Immature natural killer cell (primary cell): ENCODE measurements around the gene NODAL. TPM values are rescaled to one million over a fixed set of nuclear protein-coding genes. Genes with fewer than 3 reads are reported as not detected.
A peak's percentile ranks its signal among the peaks of the same experiment; 100 is the strongest.
"Not testable (repeated sequence)": the region's sequence is repeated elsewhere in the genome, so short reads cannot be mapped to it uniquely, and the experiment has no call there.

ENCODE experiments used
- DNase-seq, 3 donors: peaks; one replicate each; pipeline ENCODE4 v3.0.0; 2022; ENCODE audit warnings: mixed read lengths in 1 of 3
- H3K27ac Mint-ChIP-seq, 6 donors: one replicate each; pipeline ENCODE4 v1.8.0; 2020; ENCODE audit warnings: mixed read lengths in 6 of 6, mild to moderate bottlenecking in 5 of 6, inconsistent platforms in 4 of 6, moderate library complexity in 3 of 6
- H3K27me3 Mint-ChIP-seq, 3 donors: one replicate each; pipeline ENCODE4 v1.8.0; 2020 to 2021; ENCODE audit warnings: low read depth in 3 of 3, mild to moderate bottlenecking in 3 of 3, mixed read lengths in 3 of 3, moderate library complexity in 3 of 3, inconsistent platforms in 1 of 3
- H3K36me3 Mint-ChIP-seq, 3 donors: one replicate each; pipeline ENCODE4 v1.8.0; 2020; ENCODE audit warnings: mixed read lengths in 3 of 3, inconsistent platforms in 2 of 3, mild to moderate bottlenecking in 2 of 3
- H3K4me1 Mint-ChIP-seq, 2 donors: one replicate each; pipeline ENCODE4 v1.8.0; 2020; ENCODE audit warnings: inconsistent platforms in 2 of 2, mild to moderate bottlenecking in 2 of 2, mixed read lengths in 2 of 2, moderate library complexity in 1 of 2
- H3K4me3 Mint-ChIP-seq, 5 donors: one replicate each; pipeline ENCODE4 v1.8.0; 2020; ENCODE audit warnings: mild to moderate bottlenecking in 5 of 5, mixed read lengths in 5 of 5, inconsistent platforms in 3 of 5, moderate library complexity in 3 of 5
- H3K9me3 Mint-ChIP-seq, 6 donors: one replicate each; pipeline ENCODE4 v1.8.0; 2020; ENCODE audit warnings: mild to moderate bottlenecking in 6 of 6, mixed read lengths in 6 of 6, inconsistent platforms in 4 of 6, moderate library complexity in 3 of 6
- polyA plus RNA-seq, 3 donors: library from polyadenylated mRNA; unstranded; fragments of 300-500 nt; fragmentation: Illumina TruSeq; gene quantifications; one replicate each; pipeline ENCODE4 v1.2.3, GENCODE V29; 2021

The NODAL gene
- not detected for polyA plus RNA-seq

DNA sequence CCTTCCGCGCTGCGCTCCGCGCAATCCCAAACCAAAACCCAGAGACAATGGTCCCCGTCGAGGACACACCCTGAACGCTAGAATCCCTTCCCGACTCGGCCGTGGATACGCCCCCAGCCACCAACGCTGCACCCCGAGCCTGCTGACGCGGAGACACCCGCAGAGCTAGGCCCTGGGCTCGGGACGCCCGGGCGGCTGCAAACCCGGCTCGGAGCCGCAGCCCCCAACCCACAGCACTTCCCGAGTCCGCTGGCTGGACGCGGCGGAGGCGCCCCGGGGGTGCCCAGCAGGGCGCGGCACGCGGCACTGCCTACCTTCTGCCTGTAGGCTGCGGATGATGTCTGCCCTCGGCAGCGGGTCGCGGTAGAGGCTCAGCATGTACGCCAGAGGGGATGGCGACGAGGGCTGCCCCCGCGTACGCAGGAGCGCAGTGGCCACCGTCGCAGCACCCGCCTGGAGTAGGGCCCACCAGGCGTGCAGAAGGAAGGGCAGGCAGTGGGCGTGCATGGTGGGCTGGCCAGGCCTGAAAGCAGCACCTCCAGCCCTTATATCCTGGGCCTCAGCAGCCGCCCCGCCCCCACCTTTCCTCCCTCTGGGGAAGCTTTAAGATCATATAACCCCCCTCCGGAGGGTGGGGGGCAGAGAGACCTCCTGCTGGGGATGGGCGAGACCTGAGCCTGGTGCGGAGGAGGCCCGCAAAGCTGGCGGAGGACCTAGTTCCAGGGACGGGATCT is at the start of gene NODAL:
TSS of gene NODAL (minus strand) at position 521 of the 734 bp plus-strand sequence. CDS start at position 507, 14 bp downstream.
- no peaks in the 10 kb centered on the region for H3K9me3 Mint-ChIP-seq
- H3K27me3 Mint-ChIP-seq, result peaks cover 11 to 16% (median 12%) of the 10 kb centered on the region in 3 donors
- peak within 1 kb of the TSS; percentile 40 to 73 (median 70) for H3K4me3 Mint-ChIP-seq
- H3K27ac Mint-ChIP-seq, result no peak within 1 kb of the TSS
- H3K36me3 Mint-ChIP-seq, result peaks cover 0 to 14% (median 0%) of the 10 kb centered on the region in 3 donors
- no peak for DNase-seq
- peaks cover 9 to 13% of the 10 kb centered on the region in 2 donors for H3K4me1 Mint-ChIP-seq

DNA sequence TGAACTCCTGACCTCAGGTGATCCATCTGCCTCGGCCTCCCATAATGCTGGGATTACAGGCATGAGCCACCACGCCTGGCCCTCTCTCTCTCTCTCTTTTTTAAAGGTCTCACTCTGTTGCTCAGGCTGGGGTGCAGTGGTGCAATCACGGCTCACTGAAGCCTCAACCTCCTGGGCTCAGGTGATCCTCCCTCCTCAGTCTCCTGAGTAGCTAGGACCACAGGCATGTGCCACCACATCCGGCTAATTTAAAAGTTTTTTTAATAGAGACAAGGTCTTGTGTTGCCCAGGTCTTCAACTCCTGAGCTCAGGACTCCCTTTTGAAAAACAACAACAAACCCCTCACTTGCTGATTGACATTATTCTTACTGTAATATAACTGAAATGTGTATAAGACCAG is 48.7 kb upstream of the NODAL start:
- no peaks in the 10 kb centered on the region for H3K36me3 Mint-ChIP-seq
- no peak for DNase-seq
- H3K27me3 Mint-ChIP-seq, result peaks cover 0 to 3% (median 1%) of the 10 kb centered on the region in 3 donors
- H3K9me3 Mint-ChIP-seq, result no peaks in the 10 kb centered on the region
- no peak overlapping the region for H3K27ac Mint-ChIP-seq
- H3K4me1 Mint-ChIP-seq, result peaks cover 23% of the 10 kb centered on the region in 2 donors
- H3K4me3 Mint-ChIP-seq, result no peak overlapping the region

DNA sequence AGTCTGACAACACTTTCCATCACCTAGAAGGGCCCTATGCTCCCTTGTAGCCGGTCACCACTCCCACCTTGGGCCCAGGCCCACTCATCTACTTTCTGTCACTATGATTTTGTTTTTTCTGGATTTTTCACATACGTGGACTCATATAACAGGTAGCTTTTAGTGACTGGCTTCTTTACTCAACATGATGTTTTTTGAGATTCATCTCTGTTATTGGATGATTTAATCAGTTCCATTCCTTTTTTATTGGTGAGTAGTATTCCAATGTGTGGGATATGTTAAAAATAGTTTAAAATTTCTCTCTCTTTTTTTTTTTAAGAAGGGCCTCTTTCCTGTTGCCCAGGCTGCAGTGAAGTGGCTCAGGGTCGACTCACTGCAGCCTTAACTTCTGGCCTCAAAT is 46.3 kb upstream of the NODAL start:
- Mint-ChIP-seq H3K27ac (no peak overlapping the region), H3K27me3 (peaks cover 0 to 3% (median 3%) of the 10 kb centered on the region in 3 donors), H3K9me3 (no peaks in the 10 kb centered on the region), H3K36me3 (no peaks in the 10 kb centered on the region), H3K4me3 (no peak overlapping the region), H3K4me1 (no peaks in the 10 kb centered on the region)
- DNase-seq, result no peak

DNA sequence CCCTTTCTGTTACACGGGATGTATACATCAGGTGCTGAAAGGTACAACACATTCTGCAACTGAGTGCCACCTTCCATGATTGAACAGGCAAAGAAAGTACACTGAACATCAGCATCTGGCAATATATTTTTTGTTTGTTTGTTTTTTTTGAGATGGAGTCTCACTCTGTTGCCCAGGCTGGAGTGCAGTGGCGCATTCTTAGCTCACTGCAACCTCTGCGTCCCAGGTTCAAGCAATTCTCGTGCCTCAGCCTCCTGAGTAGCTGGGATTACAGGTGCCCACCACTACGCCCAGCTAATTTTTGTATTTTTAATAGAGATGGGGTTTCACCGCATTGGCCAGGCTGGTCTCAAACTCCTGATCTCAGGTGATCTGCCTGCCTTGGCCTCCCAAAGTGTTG is 42.4 kb upstream of the NODAL start:
- not testable (repeated sequence) for H3K9me3 Mint-ChIP-seq, H3K4me3 Mint-ChIP-seq, H3K27ac Mint-ChIP-seq, H3K36me3 Mint-ChIP-seq, DNase-seq
- peaks cover 0 to 12% (median 4%) of the 10 kb centered on the region in 3 donors for H3K27me3 Mint-ChIP-seq
- peaks cover 20 to 21% of the 10 kb centered on the region in 2 donors for H3K4me1 Mint-ChIP-seq

DNA sequence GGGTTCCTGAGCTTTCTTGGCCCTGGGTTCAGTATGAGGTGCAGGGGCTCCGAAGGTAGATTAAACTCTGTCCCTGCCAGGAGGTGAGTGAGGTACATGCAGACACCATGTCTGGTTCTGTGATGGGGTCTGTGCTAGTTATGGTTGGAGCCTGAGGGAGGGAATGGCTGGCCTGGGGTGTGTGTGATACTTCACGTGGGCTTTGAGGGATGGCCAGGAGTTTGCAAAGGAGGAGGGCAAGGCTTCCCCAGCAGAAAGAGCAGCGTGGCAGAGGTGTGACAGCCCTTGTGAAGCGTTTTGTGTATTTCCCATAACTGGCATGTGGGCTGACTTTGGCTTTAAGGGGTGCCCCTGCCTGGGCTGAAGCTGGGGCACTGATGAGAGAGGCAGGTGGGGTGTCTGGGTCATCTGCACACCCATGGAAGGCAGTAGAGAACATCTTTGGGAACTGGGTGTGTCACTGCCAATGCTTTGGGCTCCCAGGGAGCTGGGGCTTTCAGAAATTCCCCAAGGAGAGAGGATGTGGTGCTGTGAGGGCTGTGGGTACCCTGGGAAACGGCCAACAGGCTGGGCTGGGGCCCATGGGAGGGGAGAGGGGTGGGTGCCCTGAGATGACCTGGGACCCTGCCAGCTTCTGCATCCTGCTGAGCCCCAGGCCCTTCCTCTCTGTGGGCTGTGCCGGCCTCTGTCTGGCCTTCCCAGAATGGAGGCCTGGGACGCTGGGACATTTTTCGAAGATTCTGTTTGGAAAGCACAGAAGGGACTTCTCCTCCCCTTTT is 41.7 kb upstream of the NODAL start:
- Mint-ChIP-seq H3K36me3 (no peaks in the 10 kb centered on the region), H3K9me3 (no peaks in the 10 kb centered on the region), H3K27ac (no peak overlapping the region), H3K27me3 (peaks cover 0 to 12% (median 2%) of the 10 kb centered on the region in 3 donors), H3K4me3 (no peak overlapping the region), H3K4me1 (peaks cover 20 to 21% of the 10 kb centered on the region in 2 donors)
- DNase-seq, result no peak

DNA sequence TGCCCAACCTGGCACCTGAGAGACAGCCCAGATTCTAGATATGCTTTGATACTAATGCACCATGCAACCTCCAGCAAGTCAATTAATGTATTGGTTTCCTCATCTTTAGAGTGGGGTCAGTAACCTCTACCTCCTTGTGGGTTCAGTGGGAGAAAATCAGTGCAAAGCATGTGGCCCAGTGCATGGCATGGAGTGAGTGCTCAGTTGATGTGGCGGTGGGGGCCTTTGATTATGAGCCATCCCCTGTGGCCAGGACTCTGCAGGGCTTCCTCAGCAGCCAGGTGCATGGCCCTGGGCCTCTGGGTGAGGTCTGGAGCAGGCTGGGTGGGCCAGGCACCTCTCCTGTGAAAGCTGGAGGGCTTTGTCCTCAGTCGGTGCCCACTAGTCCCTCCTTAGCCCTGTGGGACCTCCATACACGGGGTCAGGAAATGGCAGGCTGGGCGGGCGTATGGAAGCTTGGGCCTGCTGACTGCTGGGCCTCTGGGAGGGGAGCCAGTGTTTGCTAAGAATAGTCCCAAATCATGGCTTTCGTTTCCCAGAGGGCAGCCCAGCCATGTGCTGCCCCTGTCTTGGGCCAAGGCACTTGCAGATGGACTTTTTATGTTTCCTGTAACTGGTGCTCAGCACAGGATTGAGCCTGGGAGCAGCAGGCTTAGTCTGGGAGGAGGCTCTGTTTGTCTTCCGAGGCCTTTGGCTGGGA is 40.5 kb upstream of the NODAL start:
- peaks cover 28 to 30% of the 10 kb centered on the region in 2 donors for H3K4me1 Mint-ChIP-seq
- no peak overlapping the region for H3K27ac Mint-ChIP-seq
- no peaks in the 10 kb centered on the region for H3K36me3 Mint-ChIP-seq
- no peak for DNase-seq
- peaks cover 2 to 12% (median 4%) of the 10 kb centered on the region in 3 donors for H3K27me3 Mint-ChIP-seq
- no peak overlapping the region for H3K4me3 Mint-ChIP-seq
- no peaks in the 10 kb centered on the region for H3K9me3 Mint-ChIP-seq

DNA sequence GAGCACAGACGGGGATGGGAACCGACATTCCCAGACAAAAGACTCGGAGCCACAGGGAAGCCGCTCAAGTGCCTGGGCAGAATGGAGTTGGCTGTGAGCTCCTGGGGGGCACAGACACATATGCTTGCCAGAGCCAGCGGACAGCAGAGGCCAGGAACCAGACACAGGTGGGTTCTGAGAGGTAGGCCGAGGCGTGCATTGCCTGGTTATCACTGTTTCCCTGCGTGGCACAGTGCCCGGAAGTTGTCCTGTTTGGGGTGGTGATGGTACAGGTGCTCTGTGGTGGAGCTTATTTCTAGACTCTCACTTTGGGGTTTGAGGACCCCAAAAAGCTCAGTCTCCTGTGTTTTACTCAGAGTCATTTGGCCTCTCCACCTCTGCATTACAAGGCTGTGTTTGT is 39.6 kb upstream of the NODAL start:
- Mint-ChIP-seq H3K9me3 (no peaks in the 10 kb centered on the region), H3K4me3 (no peak overlapping the region), H3K27me3 (peaks cover 2 to 12% (median 4%) of the 10 kb centered on the region in 3 donors), H3K36me3 (no peaks in the 10 kb centered on the region), H3K27ac (peak overlapping the region in 1 of 6 donors; percentile 48), H3K4me1 (peaks cover 29 to 35% of the 10 kb centered on the region in 2 donors)
- no peak for DNase-seq

DNA sequence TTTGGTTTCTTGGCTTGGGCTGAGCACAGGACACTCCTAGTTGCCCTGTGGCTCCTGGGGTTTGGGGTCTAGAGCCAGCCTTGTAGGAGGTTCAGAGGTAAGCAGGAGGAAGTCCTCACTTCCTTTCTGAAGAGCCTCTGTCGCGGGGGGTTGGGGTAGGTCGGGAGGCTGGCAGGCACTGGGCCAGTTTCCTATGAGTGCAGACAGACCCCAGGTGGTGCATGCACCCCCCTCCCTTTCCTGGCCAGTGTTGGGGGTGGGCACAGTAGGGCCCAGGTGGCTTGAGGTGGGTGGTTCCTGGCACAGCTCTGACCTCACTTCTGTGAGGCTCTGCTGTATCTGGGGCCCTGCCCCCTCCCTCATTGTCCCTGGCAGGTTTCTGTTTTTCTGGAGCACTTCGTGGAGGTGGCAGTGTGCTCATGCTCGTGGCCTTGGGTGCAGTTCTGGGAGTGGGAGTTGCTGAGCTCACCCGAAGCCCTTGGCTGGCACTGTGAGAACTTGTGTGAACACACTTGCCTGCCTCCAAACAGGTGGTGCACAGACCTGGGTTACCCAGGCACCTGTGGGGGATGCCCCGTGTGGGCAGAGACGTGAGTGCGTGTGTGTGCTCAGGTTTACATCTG is 38.9 kb upstream of the NODAL start:
- peaks cover 29 to 35% of the 10 kb centered on the region in 2 donors for H3K4me1 Mint-ChIP-seq
- H3K27me3 Mint-ChIP-seq, result peaks cover 2 to 12% (median 4%) of the 10 kb centered on the region in 3 donors

DNA sequence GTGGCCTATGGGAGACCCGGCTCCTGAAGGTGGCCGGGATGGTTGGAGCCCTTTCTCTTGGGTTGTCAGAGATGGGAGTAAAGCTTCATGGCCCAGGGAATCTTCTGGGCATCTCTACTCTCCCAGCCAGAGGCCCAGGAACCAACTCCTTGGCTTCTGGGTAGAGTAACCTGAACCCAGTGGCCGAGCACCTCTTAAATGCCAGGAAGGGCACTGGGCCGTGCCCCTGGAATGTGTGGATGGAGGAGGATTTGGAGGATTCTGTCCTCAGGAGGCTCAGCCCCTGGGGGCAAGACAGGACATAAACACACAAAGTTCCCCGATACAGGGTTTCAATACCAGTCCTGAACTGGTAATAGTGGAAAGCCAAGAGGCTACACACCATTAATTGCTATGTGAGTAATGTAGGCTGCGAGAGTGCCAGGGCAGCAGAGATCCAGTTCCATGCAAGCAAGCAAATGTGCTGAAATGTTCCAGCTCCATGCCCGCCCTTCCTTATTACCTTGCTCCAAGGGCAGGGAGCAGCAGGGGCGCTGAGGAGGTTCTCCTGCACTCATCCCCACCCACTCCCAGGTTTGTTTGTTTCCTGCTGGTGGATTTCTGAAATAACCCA is 38.3 kb upstream of the NODAL start:
- DNase-seq, result no peak
- peaks cover 2 to 12% (median 4%) of the 10 kb centered on the region in 3 donors for H3K27me3 Mint-ChIP-seq
- peak overlapping the region in 1 of 6 donors; percentile 22 for H3K27ac Mint-ChIP-seq
- no peaks in the 10 kb centered on the region for H3K9me3 Mint-ChIP-seq
- H3K4me3 Mint-ChIP-seq, result peak overlapping the region; percentile 69 to 76 (median 72)
- H3K36me3 Mint-ChIP-seq, result no peaks in the 10 kb centered on the region
- H3K4me1 Mint-ChIP-seq, result peaks cover 29 to 35% of the 10 kb centered on the region in 2 donors

More for the DNA sequence above, 38.9 kb upstream of the NODAL start:
- Mint-ChIP-seq H3K36me3 (no peaks in the 10 kb centered on the region), H3K27ac (peak overlapping the region in 1 of 6 donors; percentile 22), H3K9me3 (no peaks in the 10 kb centered on the region), H3K4me3 (peak overlapping the region; percentile 69 to 76 (median 72))
- DNase-seq, result no peak

DNA sequence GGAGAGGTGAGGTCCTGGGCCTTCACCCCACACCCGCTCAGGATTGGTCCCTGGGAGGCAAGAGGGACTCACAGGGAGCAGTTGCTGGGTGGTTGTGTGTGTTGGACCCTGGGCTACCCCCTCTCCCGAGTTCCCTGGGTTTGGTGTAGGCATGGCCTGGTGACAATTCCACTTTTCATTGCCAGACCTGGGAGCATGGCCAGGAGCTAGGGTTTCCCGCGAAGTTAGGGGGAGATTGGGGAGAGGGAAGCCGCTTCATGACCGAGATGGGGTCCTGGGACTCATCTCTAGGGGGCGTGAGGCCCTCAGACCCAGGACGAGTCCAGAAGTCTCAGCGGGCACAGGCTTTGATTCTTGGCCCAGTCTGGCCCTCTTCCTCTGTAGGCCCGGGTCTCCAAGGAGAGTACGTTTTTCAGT is 37.7 kb upstream of the NODAL start:
- Mint-ChIP-seq H3K4me1 (peaks cover 29 to 35% of the 10 kb centered on the region in 2 donors), H3K9me3 (no peaks in the 10 kb centered on the region), H3K27me3 (peaks cover 2 to 9% (median 4%) of the 10 kb centered on the region in 3 donors), H3K36me3 (no peaks in the 10 kb centered on the region), H3K4me3 (peak overlapping the region; percentile 46 to 72 (median 70)), H3K27ac (no peak overlapping the region)
- no peak for DNase-seq

DNA sequence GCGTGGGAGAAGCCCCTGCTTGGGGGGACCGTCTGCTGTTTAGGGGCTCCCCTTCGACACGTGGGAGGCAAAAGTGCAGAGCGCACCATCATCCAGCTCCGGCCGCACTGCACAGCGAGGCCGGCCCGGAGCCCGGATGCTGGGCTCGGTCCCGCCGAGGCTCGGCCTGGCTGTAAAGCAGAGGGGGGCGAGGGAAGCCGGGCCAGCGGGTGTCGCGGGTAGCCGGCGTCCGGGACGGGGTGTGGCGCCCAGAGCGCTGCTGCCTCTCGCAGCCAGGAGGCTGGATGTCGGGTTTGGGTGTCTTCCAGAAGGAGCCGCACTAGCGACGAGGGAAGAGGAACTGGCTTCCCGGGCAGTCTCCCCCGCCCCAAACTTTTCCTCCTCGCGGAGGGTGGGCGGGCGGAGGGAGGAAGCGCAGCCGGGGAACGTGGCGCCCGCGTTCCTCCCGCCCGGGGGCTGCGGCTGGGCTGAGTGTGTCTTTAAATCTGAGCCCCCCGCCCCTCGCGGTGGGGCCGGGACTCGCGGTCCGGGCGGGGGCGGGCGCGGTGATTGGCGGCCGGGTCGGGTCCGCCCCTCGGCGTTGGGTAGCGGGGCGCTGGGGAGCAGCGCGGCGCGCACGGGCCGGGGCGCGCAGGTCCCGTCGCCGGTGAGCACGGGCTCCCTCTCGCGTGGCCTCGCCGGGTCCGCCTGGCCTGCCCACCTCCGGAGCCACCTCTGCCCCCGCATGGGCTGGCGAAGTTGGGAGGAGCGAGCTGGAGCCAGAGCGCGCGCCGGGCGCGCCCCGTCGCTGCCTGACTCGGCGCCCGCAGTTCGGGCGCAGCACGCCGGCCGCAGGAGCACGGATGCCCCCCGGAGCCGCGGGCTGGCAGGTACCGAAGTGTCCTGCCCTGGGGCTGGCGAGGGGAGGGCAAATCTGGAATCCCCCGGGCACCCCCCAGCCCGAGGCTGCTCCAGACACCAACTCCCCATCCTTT is 37.0 kb upstream of the NODAL start, which contains the start of gene PALD1:
TSS of gene PALD1 (plus strand) at position 577 of the 974 bp plus-strand sequence. CDS start 47,185 bp downstream, outside the sequence.
- H3K4me1 Mint-ChIP-seq, result peaks cover 29 to 35% of the 10 kb centered on the region in 2 donors
- peak in 2 of 3 donors; percentile 21 to 23 for DNase-seq
- peak within 1 kb of the TSS in 2 of 6 donors; percentile 4 to 42 for H3K27ac Mint-ChIP-seq
- no peaks in the 10 kb centered on the region for H3K9me3 Mint-ChIP-seq
- peak within 1 kb of the TSS; percentile 69 to 78 (median 73) for H3K4me3 Mint-ChIP-seq
- H3K36me3 Mint-ChIP-seq, result no peaks in the 10 kb centered on the region
- H3K27me3 Mint-ChIP-seq, result peaks cover 2 to 13% (median 4%) of the 10 kb centered on the region in 3 donors

DNA sequence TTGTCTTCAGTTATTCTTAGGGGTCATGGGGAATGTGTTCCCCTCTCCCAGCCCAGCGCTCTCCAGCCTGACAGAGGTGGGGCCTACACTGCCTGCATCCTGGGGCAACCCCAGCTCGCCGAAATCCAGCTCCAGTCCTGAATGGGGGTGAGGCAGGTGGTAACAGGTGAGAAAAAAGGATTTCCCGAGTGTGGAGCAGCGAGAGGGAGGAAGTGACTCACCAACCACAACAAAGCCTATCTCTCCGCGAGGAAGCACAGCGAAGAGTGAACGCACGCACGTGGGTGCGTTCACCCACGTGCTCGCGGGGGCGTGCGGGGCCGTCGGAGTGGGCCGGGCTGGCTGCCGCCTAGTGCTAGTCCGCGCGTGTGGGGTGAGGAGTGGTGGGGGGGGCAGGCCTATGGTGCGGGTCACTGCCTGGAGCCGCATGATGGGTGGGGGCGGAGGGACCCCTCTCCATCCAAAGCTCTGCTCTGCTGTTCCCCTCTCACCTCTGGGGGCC is 36.2 kb upstream of the NODAL start:
- H3K4me3 Mint-ChIP-seq, result peak overlapping the region; percentile 47 to 78 (median 73)
- peaks cover 2 to 13% (median 4%) of the 10 kb centered on the region in 3 donors for H3K27me3 Mint-ChIP-seq
- H3K4me1 Mint-ChIP-seq, result peaks cover 29 to 35% of the 10 kb centered on the region in 2 donors
- H3K9me3 Mint-ChIP-seq, result no peaks in the 10 kb centered on the region
- H3K36me3 Mint-ChIP-seq, result no peaks in the 10 kb centered on the region
- DNase-seq, result peak; percentile 52 to 58 (median 53)
- H3K27ac Mint-ChIP-seq, result peak overlapping the region in 2 of 6 donors; percentile 4 to 42
